IMR-90 (cell line): Measurements from ENCODE around the gene ZBTB1.

Experiments
- BHLHE40 ChIP-seq: fragments of 150-350 bp; IDR thresholded peaks from 2 replicates; pipeline ENCODE4 v1.6.1; 2016; ENCODE audit warnings: mild to moderate bottlenecking, low read depth, low read length
- CEBPB ChIP-seq: IDR thresholded peaks from 2 replicates; pipeline ENCODE4 v1.6.1; 2012; ENCODE audit warnings: low read depth, low read length, improper control_type of control experiment
- FOS ChIP-seq: fragments of 150-350 bp; IDR thresholded peaks from 2 replicates; pipeline ENCODE4 v1.6.1; 2016; ENCODE audit warnings: low read depth, low read length
- MAFK ChIP-seq: IDR thresholded peaks from 2 replicates; pipeline ENCODE4 v1.6.1; 2012; ENCODE audit warnings: low read depth, low read length, improper control_type of control experiment
- POLR2A ChIP-seq: IDR thresholded peaks from 2 replicates; pipeline ENCODE4 v1.6.1; 2012; ENCODE audit warnings: mild to moderate bottlenecking, low read depth, low read length
- RCOR1 ChIP-seq: IDR thresholded peaks from 2 replicates; pipeline ENCODE4 v1.6.1; 2012; ENCODE audit warnings: mild to moderate bottlenecking, low read length, improper control_type of control experiment; ENCODE audit not compliant: insufficient replicate concordance
- RFX5 ChIP-seq: IDR thresholded peaks from 2 replicates; pipeline ENCODE4 v1.8.0; 2012; ENCODE audit warnings: low read depth, mild to moderate bottlenecking, low read length, moderate library complexity
- SMC3 ChIP-seq: fragments of 150-350 bp; IDR thresholded peaks from 2 replicates; pipeline ENCODE4 v1.6.1; 2016; ENCODE audit warnings: low read depth, mild to moderate bottlenecking, antibody characterized with exemption, low read length, moderate library complexity
- TF ChIP-seq, protein P1 (sequence below): conservative IDR thresholded peaks from 2 replicates; pipeline ENCODE4 v1.5.1; 2012; ENCODE audit warnings: mild to moderate bottlenecking, low read depth, low read length, improper control_type of control experiment
- TF ChIP-seq, protein P2 (sequence below): fragments of 150-350 bp; IDR thresholded peaks from 2 replicates; pipeline ENCODE4 v1.6.1; 2017; ENCODE audit warnings: mild to moderate bottlenecking, antibody characterized with exemption, low read length, low read depth
- TF ChIP-seq, protein P3 (sequence below): fragments of 150-350 bp; IDR thresholded peaks from 2 replicates; pipeline ENCODE4 v1.6.1; 2016; ENCODE audit warnings: low read depth, mild to moderate bottlenecking, low read length, moderate library complexity, borderline replicate concordance

DNA sequence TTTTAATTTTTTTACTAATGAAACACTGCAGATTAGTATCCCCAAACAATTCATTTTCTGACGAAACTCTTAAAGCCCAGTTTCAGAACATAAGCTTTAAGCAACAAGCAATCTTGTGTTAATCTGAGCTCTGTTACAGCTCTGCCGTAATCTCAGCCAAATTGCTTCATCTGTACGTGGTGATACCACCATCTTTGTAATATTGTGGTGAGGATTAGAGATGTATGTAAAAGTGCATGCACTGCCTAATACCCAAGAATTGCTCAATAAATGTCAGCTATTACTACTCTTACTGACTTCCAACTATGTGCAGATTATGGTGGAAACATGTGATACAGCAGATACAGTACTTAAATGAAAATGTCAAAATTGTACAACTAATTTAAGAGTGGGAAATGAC, 37.5 kb upstream of the ZBTB1 start:
- TF ChIP-seq BHLHE40 (no peak), RFX5 (no peak), MAFK (no peak), POLR2A (no peak), SMC3 (no peak), RCOR1 (no peak), CEBPB (no peak), FOS (no peak)
- TF ChIP-seq, protein P1, sequence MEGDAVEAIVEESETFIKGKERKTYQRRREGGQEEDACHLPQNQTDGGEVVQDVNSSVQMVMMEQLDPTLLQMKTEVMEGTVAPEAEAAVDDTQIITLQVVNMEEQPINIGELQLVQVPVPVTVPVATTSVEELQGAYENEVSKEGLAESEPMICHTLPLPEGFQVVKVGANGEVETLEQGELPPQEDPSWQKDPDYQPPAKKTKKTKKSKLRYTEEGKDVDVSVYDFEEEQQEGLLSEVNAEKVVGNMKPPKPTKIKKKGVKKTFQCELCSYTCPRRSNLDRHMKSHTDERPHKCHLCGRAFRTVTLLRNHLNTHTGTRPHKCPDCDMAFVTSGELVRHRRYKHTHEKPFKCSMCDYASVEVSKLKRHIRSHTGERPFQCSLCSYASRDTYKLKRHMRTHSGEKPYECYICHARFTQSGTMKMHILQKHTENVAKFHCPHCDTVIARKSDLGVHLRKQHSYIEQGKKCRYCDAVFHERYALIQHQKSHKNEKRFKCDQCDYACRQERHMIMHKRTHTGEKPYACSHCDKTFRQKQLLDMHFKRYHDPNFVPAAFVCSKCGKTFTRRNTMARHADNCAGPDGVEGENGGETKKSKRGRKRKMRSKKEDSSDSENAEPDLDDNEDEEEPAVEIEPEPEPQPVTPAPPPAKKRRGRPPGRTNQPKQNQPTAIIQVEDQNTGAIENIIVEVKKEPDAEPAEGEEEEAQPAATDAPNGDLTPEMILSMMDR = no peak
- TF ChIP-seq, protein P2, sequence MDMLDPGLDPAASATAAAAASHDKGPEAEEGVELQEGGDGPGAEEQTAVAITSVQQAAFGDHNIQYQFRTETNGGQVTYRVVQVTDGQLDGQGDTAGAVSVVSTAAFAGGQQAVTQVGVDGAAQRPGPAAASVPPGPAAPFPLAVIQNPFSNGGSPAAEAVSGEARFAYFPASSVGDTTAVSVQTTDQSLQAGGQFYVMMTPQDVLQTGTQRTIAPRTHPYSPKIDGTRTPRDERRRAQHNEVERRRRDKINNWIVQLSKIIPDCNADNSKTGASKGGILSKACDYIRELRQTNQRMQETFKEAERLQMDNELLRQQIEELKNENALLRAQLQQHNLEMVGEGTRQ = no peak
- TF ChIP-seq, protein P3, sequence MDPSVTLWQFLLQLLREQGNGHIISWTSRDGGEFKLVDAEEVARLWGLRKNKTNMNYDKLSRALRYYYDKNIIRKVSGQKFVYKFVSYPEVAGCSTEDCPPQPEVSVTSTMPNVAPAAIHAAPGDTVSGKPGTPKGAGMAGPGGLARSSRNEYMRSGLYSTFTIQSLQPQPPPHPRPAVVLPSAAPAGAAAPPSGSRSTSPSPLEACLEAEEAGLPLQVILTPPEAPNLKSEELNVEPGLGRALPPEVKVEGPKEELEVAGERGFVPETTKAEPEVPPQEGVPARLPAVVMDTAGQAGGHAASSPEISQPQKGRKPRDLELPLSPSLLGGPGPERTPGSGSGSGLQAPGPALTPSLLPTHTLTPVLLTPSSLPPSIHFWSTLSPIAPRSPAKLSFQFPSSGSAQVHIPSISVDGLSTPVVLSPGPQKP = no peak
